GM19099 (cell line): Measurements from ENCODE around the gene STAT6.

ENCODE experiments used
- POLR2A ChIP-seq: IDR thresholded peaks from 3 replicates; pipeline ENCODE4 v1.6.1; 2011; ENCODE audit warnings: low read depth; ENCODE audit not compliant: insufficient read length; ENCODE audit errors: extremely low read depth

Gene STAT6

GRCh38 chr12:57118711-57119271, 7.6 kb upstream of the STAT6 start:
- TF ChIP-seq POLR2A, result no peak

- no peak for TF ChIP-seq POLR2A
Observed at GRCh38 chr12:57116580-57117281, 5.6 kb upstream of the STAT6 start.

- no peak for TF ChIP-seq POLR2A
Observed at GRCh38 chr12:57112492-57113294, 1.5 kb upstream of the STAT6 start.

GRCh38 chr12:57110104-57111030, 795 bp downstream of the STAT6 start:
- TF ChIP-seq POLR2A, result peak; percentile 62

GRCh38 chr12:57109207-57110103, 1.7 kb downstream of the STAT6 start:
- no peak for TF ChIP-seq POLR2A

GRCh38 chr12:57107456-57108155, 3.6 kb downstream of the STAT6 start:
- TF ChIP-seq POLR2A, result no peak

- TF ChIP-seq POLR2A, result no peak
Observed at GRCh38 chr12:57106021-57106708, 5.0 kb downstream of the STAT6 start.

GRCh38 chr12:57105011-57105753, 6.0 kb downstream of the STAT6 start:
- no peak for TF ChIP-seq POLR2A

- TF ChIP-seq POLR2A, result no peak
Observed at GRCh38 chr12:57104292-57104910, 6.8 kb downstream of the STAT6 start.

GRCh38 chr12:57103856-57104255, 7.3 kb downstream of the STAT6 start:
- TF ChIP-seq POLR2A, result no peak

GRCh38 chr12:57101892-57102695, 9.1 kb downstream of the STAT6 start:
- no peak for TF ChIP-seq POLR2A
